Upper lobe of right lung (tissue), 1 donor: Measurements from ENCODE around the gene PLD3. TPM values are rescaled to one million over a fixed set of nuclear protein-coding genes. Genes with fewer than 3 reads are reported as not detected.

Source experiments
- ATAC-seq: fragments of 200-7000 bp; cut with Tn5 transposase; one replicate; pipeline ENCODE4 v1.9.1; 2020; ENCODE audit warnings: mild to moderate bottlenecking, moderate library complexity
- DNase-seq: peaks from one replicate; pipeline ENCODE4 v3.0.0-alpha.2; 2020
- H3K27ac ChIP-seq: fragments of 200-600 bp; one replicate; pipeline ENCODE4 v1.8.0; 2022
- H3K27me3 ChIP-seq: fragments of 200-600 bp; one replicate; pipeline ENCODE4 v1.8.0; 2022; ENCODE audit warnings: mild to moderate bottlenecking
- H3K36me3 ChIP-seq: fragments of 200-600 bp; one replicate; pipeline ENCODE4 v1.8.0; 2022
- H3K4me1 ChIP-seq: fragments of 200-600 bp; one replicate; pipeline ENCODE4 v1.8.0; 2022
- H3K4me3 ChIP-seq: fragments of 200-600 bp; one replicate; pipeline ENCODE4 v1.8.0; 2022; ENCODE audit warnings: mild to moderate bottlenecking
- H3K9me3 ChIP-seq: fragments of 200-600 bp; one replicate; pipeline ENCODE4 v1.8.0; 2022
- intact Hi-C: fragments of 100-400 bp; cut with DNase I; formaldehyde crosslinking; loops from one replicate; pipeline ENCODE4 v1.11.0; 2022
- total RNA-seq: library from RNA; stranded (reverse); fragmentation: NEBNext Ultra II Directional; extraction: Animal tissue kit (Norgen Biotek cat#: 25700); gene quantifications from one replicate; pipeline ENCODE4 v1.2.1, GENCODE V29; 2021
- TF ChIP-seq, protein P1 (sequence below): fragments of 200-600 bp; IDR thresholded peaks from one replicate; pipeline ENCODE4 v1.8.0; 2022; ENCODE audit warnings: antibody characterized with exemption
- donor health status: DM: no; HTN: yes; CAD: no; lungs with severe emphysema.

Gene PLD3
- total RNA-seq, 1 donor from 2014 or later = 432 TPM

DNA sequence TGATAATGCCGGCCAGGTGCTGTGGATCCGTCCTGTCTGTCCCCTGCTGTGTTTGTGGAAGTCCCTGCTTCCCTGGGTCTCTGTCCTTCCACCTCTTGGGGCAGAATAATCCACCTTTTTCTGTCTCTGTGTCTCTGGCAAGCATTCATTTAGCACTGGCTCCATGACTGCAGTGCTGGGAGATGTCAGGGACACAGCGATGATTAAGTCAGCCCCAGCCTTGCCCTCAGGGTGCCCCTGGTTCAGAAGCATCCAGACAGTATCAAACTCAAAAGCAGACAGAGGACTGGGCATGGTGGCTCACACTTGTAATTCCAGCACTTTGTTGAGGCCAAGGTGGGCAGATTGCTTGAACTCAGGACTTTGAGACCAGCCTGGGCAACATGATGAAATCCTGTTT lies 40.0 kb downstream of the PLD3 start:
- DNase-seq (no peak), ATAC-seq (no peak)
- Histone ChIP-seq H3K27me3 (no peaks in the 10 kb centered on the region), H3K4me1 (peaks cover 12% of the 10 kb centered on the region), H3K27ac (no peak overlapping the region), H3K9me3 (no peaks in the 10 kb centered on the region), H3K36me3 (no peaks in the 10 kb centered on the region), H3K4me3 (no peak overlapping the region)
- TF ChIP-seq, protein P1, sequence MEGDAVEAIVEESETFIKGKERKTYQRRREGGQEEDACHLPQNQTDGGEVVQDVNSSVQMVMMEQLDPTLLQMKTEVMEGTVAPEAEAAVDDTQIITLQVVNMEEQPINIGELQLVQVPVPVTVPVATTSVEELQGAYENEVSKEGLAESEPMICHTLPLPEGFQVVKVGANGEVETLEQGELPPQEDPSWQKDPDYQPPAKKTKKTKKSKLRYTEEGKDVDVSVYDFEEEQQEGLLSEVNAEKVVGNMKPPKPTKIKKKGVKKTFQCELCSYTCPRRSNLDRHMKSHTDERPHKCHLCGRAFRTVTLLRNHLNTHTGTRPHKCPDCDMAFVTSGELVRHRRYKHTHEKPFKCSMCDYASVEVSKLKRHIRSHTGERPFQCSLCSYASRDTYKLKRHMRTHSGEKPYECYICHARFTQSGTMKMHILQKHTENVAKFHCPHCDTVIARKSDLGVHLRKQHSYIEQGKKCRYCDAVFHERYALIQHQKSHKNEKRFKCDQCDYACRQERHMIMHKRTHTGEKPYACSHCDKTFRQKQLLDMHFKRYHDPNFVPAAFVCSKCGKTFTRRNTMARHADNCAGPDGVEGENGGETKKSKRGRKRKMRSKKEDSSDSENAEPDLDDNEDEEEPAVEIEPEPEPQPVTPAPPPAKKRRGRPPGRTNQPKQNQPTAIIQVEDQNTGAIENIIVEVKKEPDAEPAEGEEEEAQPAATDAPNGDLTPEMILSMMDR = no peak
- intact Hi-C loops = no loop called here

DNA sequence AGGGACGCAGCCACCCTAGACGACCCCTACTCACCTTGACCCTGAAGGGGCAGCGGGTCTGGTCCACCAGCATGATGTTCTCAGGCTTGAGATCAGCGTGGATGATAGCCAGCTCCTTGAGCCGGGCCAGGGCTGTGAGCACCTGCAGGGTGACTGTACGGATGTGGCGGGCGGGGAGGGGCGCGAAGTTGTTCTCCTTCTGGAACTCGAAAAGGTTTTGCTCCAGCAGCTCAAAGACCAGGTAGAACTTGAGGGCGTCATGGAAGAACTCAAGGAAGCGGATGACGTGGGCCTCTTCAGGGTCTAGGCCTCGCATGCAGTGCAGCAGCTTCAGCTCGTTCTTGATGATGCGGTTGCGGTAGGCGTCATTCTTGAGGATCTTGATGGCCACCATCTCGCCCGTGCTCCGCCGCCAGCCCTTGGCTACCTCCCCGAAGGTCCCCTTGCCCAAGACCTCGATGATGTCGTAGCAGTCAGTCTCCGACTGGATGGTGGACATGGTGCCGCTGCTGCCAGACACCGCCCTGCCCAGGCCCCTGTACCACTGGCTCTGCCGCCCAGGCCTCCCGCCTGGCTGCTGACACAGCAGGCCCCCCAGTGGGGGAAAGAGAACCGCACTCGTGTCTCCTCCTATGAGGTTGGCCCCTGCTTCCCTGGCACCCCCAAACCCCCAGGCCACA lies 41.0 kb downstream of the PLD3 start:
- Histone ChIP-seq H3K36me3 (no peaks in the 10 kb centered on the region), H3K4me3 (no peak overlapping the region), H3K9me3 (no peaks in the 10 kb centered on the region), H3K27ac (no peak overlapping the region), H3K27me3 (no peaks in the 10 kb centered on the region), H3K4me1 (peaks cover 13% of the 10 kb centered on the region)
- ATAC-seq (no peak), DNase-seq (no peak)
- TF ChIP-seq, protein P1 = no peak
- intact Hi-C loops = no loop called here

DNA sequence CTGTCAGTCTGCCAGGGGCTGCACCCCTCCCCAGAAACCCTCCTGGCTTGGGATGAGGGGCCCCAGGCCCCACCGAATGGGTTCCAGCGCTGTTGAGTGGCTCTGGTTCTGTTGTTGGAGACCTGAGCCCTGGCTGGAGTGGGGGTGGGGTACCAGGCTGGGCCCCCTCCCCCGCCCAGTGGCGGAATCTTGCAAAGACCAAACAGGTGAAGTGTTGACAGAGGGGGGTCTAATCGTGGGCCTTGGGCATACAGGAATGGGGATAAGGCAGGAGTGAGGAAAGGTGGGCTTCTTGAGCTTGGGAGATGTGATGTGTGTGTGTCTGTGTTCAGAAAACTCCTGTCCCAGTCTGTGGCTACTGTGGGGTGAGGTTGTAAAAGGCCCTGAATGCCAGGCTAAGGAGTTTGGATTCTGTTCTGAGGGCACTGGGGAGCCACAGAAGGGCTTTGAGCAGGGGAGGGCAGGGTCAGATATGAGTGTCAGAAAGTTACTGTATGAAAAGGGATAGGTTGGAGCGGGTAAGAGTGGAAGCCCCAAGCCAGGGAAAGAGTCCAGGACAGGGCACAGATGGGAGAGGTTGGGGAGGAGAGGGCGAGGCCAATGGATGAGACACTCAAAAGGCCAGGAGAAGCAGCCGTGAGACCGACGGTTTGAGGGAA lies 41.7 kb downstream of the PLD3 start, which contains the start of gene HIPK4:
HIPK4 (minus strand) TSS at position 98 of the 659 bp plus-strand sequence. CDS start 279 bp downstream, outside the sequence.
- intact Hi-C loops = no loop called here

DNA sequence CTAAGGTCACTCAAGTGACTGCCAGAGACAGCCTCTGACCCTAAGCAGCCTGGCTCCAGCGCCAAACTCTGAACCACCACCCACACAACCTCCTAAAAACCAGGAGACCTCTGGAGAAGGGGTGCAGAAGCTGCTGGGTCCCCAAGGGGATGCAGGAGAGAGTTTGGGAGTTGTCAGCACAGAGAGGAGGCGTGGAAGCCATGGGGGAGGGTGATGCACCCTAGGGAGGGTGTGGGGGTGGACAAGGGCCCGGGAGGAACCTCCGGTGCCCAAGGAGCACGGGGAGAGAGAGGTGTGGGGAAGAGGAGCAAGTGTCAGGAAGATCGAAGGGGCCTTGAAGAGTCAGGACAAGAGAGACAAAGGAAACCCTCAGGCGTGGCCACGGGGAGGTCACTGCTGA lies 43.6 kb downstream of the PLD3 start:
- TF ChIP-seq, protein P1 = no peak
- H3K27me3 ChIP-seq = no peaks in the 10 kb centered on the region
- H3K9me3 ChIP-seq = no peaks in the 10 kb centered on the region
- H3K4me1 ChIP-seq = peaks cover 13% of the 10 kb centered on the region
- H3K27ac ChIP-seq = peak overlapping the region; percentile 51
- no peaks in the 10 kb centered on the region for H3K36me3 ChIP-seq
- intact Hi-C loops = no loop called here
- ATAC-seq (no peak), DNase-seq (no peak)
- H3K4me3 ChIP-seq = no peak overlapping the region

More for the DNA sequence above, 41.7 kb downstream of the PLD3 start, which contains the start of gene HIPK4:
- H3K27ac ChIP-seq = no peak within 1 kb of the TSS
- no peaks in the 10 kb centered on the region for H3K36me3 ChIP-seq
- no peak for ATAC-seq
- TF ChIP-seq, protein P1 = no peak
- H3K4me1 ChIP-seq = peaks cover 13% of the 10 kb centered on the region
- no peaks in the 10 kb centered on the region for H3K27me3 ChIP-seq
- no peak within 1 kb of the TSS for H3K4me3 ChIP-seq
- no peaks in the 10 kb centered on the region for H3K9me3 ChIP-seq
- no peak for DNase-seq

DNA sequence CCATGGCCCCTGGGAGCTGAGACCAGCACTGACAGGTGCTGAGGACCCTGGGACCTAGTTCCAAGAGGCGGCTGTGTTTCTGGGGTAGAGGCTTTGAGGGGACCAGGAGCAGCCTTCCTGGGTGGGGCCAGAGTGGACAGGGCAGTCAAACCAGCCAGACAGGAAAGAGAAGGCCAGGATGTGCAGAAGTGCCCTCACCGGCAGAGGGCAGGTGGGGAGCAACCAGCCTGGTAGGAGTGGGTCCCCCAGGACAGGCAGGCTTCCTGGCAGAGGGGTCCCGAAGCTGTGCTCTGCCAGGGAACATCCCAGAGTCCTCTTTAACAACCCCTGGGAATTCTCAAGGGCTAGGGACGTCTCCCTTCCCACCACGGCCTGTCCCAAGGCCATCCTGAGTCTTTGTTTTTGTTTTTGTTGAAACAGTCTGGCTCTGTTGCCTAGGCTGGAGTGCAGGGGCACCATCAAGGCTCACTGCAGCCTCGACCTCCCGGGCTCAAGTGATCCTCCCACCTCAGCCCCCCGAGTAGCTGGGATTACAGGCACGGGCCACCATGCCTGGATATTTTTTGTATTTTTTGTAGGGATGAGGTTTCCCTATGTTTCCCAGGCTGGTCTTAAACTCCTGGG lies 44.5 kb downstream of the PLD3 start:
- TF ChIP-seq, protein P1 = peak; percentile 41
- no peak overlapping the region for H3K4me3 ChIP-seq
- no peaks in the 10 kb centered on the region for H3K9me3 ChIP-seq
- ATAC-seq (peak; percentile 81), DNase-seq (peak; percentile 80)
- H3K4me1 ChIP-seq = peaks cover 13% of the 10 kb centered on the region
- intact Hi-C loops = no loop called here
- peak overlapping the region; percentile 51 for H3K27ac ChIP-seq
- no peaks in the 10 kb centered on the region for H3K36me3 ChIP-seq
- no peaks in the 10 kb centered on the region for H3K27me3 ChIP-seq
